B cell (primary cell): ENCODE data around the gene MAP3K20.

Experiments used
- CTCF ChIP-seq: fragments of 200-600 bp; IDR thresholded peaks from one replicate; pipeline ENCODE4 v1.8.0; 2022; ENCODE audit warnings: antibody characterized with exemption, mild to moderate bottlenecking
- EZH2 ChIP-seq: IDR thresholded peaks from 2 replicates; pipeline ENCODE4 v1.6.1; 2012; ENCODE audit warnings: borderline replicate concordance, low read depth, mild to moderate bottlenecking, moderate library complexity, low read length; ENCODE audit not compliant: insufficient read depth, poor library complexity, severe bottlenecking

GRCh38 chr2:173187941-173188788, 112.5 kb downstream of the MAP3K20 start:
- TF ChIP-seq CTCF (no peak), EZH2 (no peak)
